Endodermal cell (in vitro differentiated cells): ENCODE results near the gene CFAP57. TPM values are rescaled to one million over a fixed set of nuclear protein-coding genes. Genes with fewer than 3 reads are reported as not detected.
A peak's percentile ranks its signal among the peaks of the same experiment; 100 is the strongest.

Experiments
- DNase-seq: peaks from one replicate; pipeline ENCODE4 v3.0.0-alpha.2; 2017
- H3K27ac ChIP-seq: 2 replicates; pipeline ENCODE4 v1.5.1; 2013; ENCODE audit warnings: mild to moderate bottlenecking, low read depth, low read length, moderate library complexity
- H3K27me3 ChIP-seq: 2 replicates; pipeline ENCODE4 v1.6.1; 2013; ENCODE audit warnings: mild to moderate bottlenecking, low read length, moderate library complexity; ENCODE audit not compliant: insufficient read depth, control insufficient read depth, poor library complexity, severe bottlenecking
- H3K36me3 ChIP-seq: 2 replicates; pipeline ENCODE4 v1.7.0; 2013; ENCODE audit warnings: mild to moderate bottlenecking, low read length, moderate library complexity; ENCODE audit not compliant: control insufficient read depth, insufficient read depth
- H3K4me1 ChIP-seq: one replicate; pipeline ENCODE4 v1.7.0; 2013; ENCODE audit warnings: low read length; ENCODE audit not compliant: control insufficient read depth, insufficient read depth
- H3K4me3 ChIP-seq: 2 replicates; pipeline ENCODE4 v1.5.1; 2013; ENCODE audit warnings: mild to moderate bottlenecking, low read length, moderate library complexity
- H3K9ac ChIP-seq: 2 replicates; pipeline ENCODE4 v1.6.1; 2013; ENCODE audit warnings: mild to moderate bottlenecking, low read length, moderate library complexity; ENCODE audit not compliant: poor library complexity, severe bottlenecking; ENCODE audit errors: extremely low read depth
- H3K9me3 ChIP-seq: 2 replicates; pipeline ENCODE4 v1.6.1; 2013; ENCODE audit warnings: mild to moderate bottlenecking, low read length, moderate library complexity; ENCODE audit not compliant: control insufficient read depth
- H3K27ac Mint-ChIP-seq: 2 replicates; pipeline ENCODE4 v1.8.0; 2020; ENCODE audit warnings: mixed read lengths
- H3K27me3 Mint-ChIP-seq: 2 replicates; pipeline ENCODE4 v1.8.0; 2021; ENCODE audit warnings: mild to moderate bottlenecking, mixed read lengths; ENCODE audit not compliant: insufficient read depth
- H3K36me3 Mint-ChIP-seq: 2 replicates; pipeline ENCODE4 v1.8.0; 2020; ENCODE audit warnings: low read depth, mixed read lengths
- H3K4me1 Mint-ChIP-seq: 2 replicates; pipeline ENCODE4 v1.8.0; 2020; ENCODE audit warnings: mixed read lengths
- H3K4me3 Mint-ChIP-seq: 2 replicates; pipeline ENCODE4 v1.8.0; 2020; ENCODE audit warnings: mild to moderate bottlenecking, moderate library complexity, mixed read lengths
- H3K9me3 Mint-ChIP-seq: 2 replicates; pipeline ENCODE4 v1.8.0; 2020; ENCODE audit warnings: mild to moderate bottlenecking, mixed read lengths
- CTCF ChIP-seq: fragments of 200-600 bp; sonication (generic); conservative IDR thresholded peaks from 2 replicates; pipeline ENCODE4 v1.5.0; 2021; ENCODE audit warnings: antibody characterized with exemption, mild to moderate bottlenecking
- WGBS, 2 experiments: methylation state at CpG; one replicate each; pipeline versions ENCODE4 v1.1.5 to v1.1.7; 2013; ENCODE audit warnings: missing lambda C conversion rate in 2 of 2, mixed read lengths in 1 of 2; ENCODE audit not compliant: insufficient coverage in 1 of 2, insufficient read length in 1 of 2; 5-methylcytosine and 5-hydroxymethylcytosine counted together
- total RNA-seq, 2 donors: library from RNA; stranded (reverse); fragmentation: NEBNext Ultra II Directional in 1 of 2; extraction: Animal tissue kit (Norgen Biotek cat#: 25700) in 1 of 2; gene quantifications; 2 replicates in 1 of 2; 3 replicates in 1 of 2; pipeline ENCODE4 v1.2.1, GENCODE V29; 2021

Gene CFAP57
- total RNA-seq, 2 donors from 2014 or later, result 0.82 to 0.90 TPM

GRCh38 chr1:43272576-43273571, 100.7 kb downstream of the CFAP57 start:
- H3K9me3 Mint-ChIP-seq, result no peaks in the 10 kb centered on the region

GRCh38 chr1:43273708-43274107, 101.6 kb downstream of the CFAP57 start:
- H3K9ac ChIP-seq, result no peak overlapping the region
- peak; percentile 26 for DNase-seq
- H3K36me3 ChIP-seq, result no peaks in the 10 kb centered on the region
- no peak for TF ChIP-seq CTCF
- no peaks in the 10 kb centered on the region for H3K9me3 ChIP-seq
- H3K4me3 ChIP-seq, result no peak overlapping the region
- Mint-ChIP-seq H3K27me3 (peaks cover 1% of the 10 kb centered on the region), H3K27ac (no peak overlapping the region), H3K4me1 (peaks cover 27% of the 10 kb centered on the region), H3K4me3 (no peak overlapping the region), H3K9me3 (no peaks in the 10 kb centered on the region), H3K36me3 (peaks cover 20% of the 10 kb centered on the region)
- H3K27me3 ChIP-seq, result no peaks in the 10 kb centered on the region
- H3K27ac ChIP-seq, result no peak overlapping the region
- H3K4me1 ChIP-seq, result no peaks in the 10 kb centered on the region
- WGBS, 2 experiments, result 95% methylated on average over 6 of the region's 7 CpGs; no CpG with 5 or more reads in 1 of the 2 experiments

More at GRCh38 chr1:43272576-43273571, 100.7 kb downstream of the CFAP57 start:
- Histone ChIP-seq H3K36me3 (no peaks in the 10 kb centered on the region), H3K27me3 (no peaks in the 10 kb centered on the region), H3K27ac (no peak overlapping the region), H3K4me1 (no peaks in the 10 kb centered on the region), H3K4me3 (no peak overlapping the region), H3K9ac (no peak overlapping the region), H3K9me3 (no peaks in the 10 kb centered on the region)
- no peak for TF ChIP-seq CTCF
- 94 to 95% methylated on average over 43 to 46 of the region's 46 CpGs for WGBS, 2 experiments
- Mint-ChIP-seq H3K4me3 (no peak overlapping the region), H3K36me3 (peaks cover 15% of the 10 kb centered on the region), H3K27ac (no peak overlapping the region), H3K27me3 (peaks cover 3% of the 10 kb centered on the region), H3K4me1 (peaks cover 27% of the 10 kb centered on the region)
- DNase-seq, result peak; percentile 21

- peak; percentile 55 for DNase-seq
- H3K27ac ChIP-seq, result no peak overlapping the region
- no peaks in the 10 kb centered on the region for H3K9me3 Mint-ChIP-seq
- H3K4me3 ChIP-seq, result no peak overlapping the region
- H3K9ac ChIP-seq, result no peak overlapping the region
- no peaks in the 10 kb centered on the region for H3K4me1 ChIP-seq
- 81 to 88% methylated on average over 4 to 11 of the region's 11 CpGs for WGBS, 2 experiments
- H3K27ac Mint-ChIP-seq, result no peak overlapping the region
- no peak overlapping the region for H3K4me3 Mint-ChIP-seq
- H3K27me3 Mint-ChIP-seq, result peaks cover 1% of the 10 kb centered on the region
- no peaks in the 10 kb centered on the region for H3K9me3 ChIP-seq
- no peaks in the 10 kb centered on the region for H3K36me3 ChIP-seq
- no peak for TF ChIP-seq CTCF
- H3K27me3 ChIP-seq, result no peaks in the 10 kb centered on the region
- peaks cover 22% of the 10 kb centered on the region for H3K36me3 Mint-ChIP-seq
- H3K4me1 Mint-ChIP-seq, result peaks cover 27% of the 10 kb centered on the region
Observed at GRCh38 chr1:43274125-43274803, 102.1 kb downstream of the CFAP57 start.
